Nephron (organoid): Measurements from ENCODE around the gene DNAJC11.

Source experiments
- H3K27ac Mint-ChIP-seq, 3 experiments: 2 replicates each; pipeline ENCODE4 v1.8.0; 2020; ENCODE audit warnings: mixed read lengths in 3 of 3, mild to moderate bottlenecking in 2 of 3, moderate library complexity in 1 of 3
- H3K27me3 Mint-ChIP-seq: 2 replicates; pipeline ENCODE4 v1.8.0; 2021; ENCODE audit warnings: low read depth, mild to moderate bottlenecking, moderate library complexity, mixed read lengths
- H3K36me3 Mint-ChIP-seq: 2 replicates; pipeline ENCODE4 v1.8.0; 2020; ENCODE audit warnings: low read depth, mixed read lengths
- H3K4me1 Mint-ChIP-seq: 2 replicates; pipeline ENCODE4 v1.8.0; 2020; ENCODE audit warnings: mixed read lengths
- H3K4me3 Mint-ChIP-seq, 3 experiments: 2 replicates each; pipeline ENCODE4 v1.8.0; 2020; ENCODE audit warnings: mild to moderate bottlenecking in 3 of 3, mixed read lengths in 3 of 3, moderate library complexity in 2 of 3
- H3K9me3 Mint-ChIP-seq: 2 replicates; pipeline ENCODE4 v1.8.0; 2020; ENCODE audit warnings: mixed read lengths
- CTCF ChIP-seq, 3 experiments: fragments of 200-600 bp; sonication (generic); IDR thresholded peaks; one replicate each; pipeline ENCODE4 v1.5.0; 2021; ENCODE audit warnings: antibody characterized with exemption in 3 of 3; ENCODE audit not compliant: unreplicated experiment in 3 of 3

The DNAJC11 gene

GRCh38 chr1:6738987-6739676 lies 37.5 kb upstream of the DNAJC11 start:
- no peak overlapping the region for H3K27ac Mint-ChIP-seq
- no peak overlapping the region for H3K4me3 Mint-ChIP-seq
- H3K27me3 Mint-ChIP-seq = peaks cover 7% of the 10 kb centered on the region
- TF ChIP-seq CTCF (IDR thresholded peaks at IDR 0.05; ENCODE audit: unreplicated experiment in 3 of 3) = no peak
- peaks cover 2% of the 10 kb centered on the region for H3K9me3 Mint-ChIP-seq
- H3K36me3 Mint-ChIP-seq = no peaks in the 10 kb centered on the region
- H3K4me1 Mint-ChIP-seq = peaks cover 9% of the 10 kb centered on the region

- TF ChIP-seq CTCF (IDR thresholded peaks at IDR 0.05; ENCODE audit: unreplicated experiment in 3 of 3) = no peak
- Mint-ChIP-seq H3K27me3 (peaks cover 16% of the 10 kb centered on the region), H3K27ac (no peak overlapping the region), H3K36me3 (no peaks in the 10 kb centered on the region), H3K4me3 (no peak overlapping the region), H3K4me1 (no peaks in the 10 kb centered on the region), H3K9me3 (no peaks in the 10 kb centered on the region)
These were observed 31.3 kb upstream of the DNAJC11 start for GRCh38 chr1:6732942-6733341.

GRCh38 chr1:6731905-6732304 lies 30.3 kb upstream of the DNAJC11 start:
- no peak overlapping the region for H3K27ac Mint-ChIP-seq
- H3K4me3 Mint-ChIP-seq = no peak overlapping the region
- no peaks in the 10 kb centered on the region for H3K36me3 Mint-ChIP-seq
- H3K9me3 Mint-ChIP-seq = no peaks in the 10 kb centered on the region
- peaks cover 18% of the 10 kb centered on the region for H3K27me3 Mint-ChIP-seq
- H3K4me1 Mint-ChIP-seq = no peaks in the 10 kb centered on the region
- no peak for TF ChIP-seq CTCF (IDR thresholded peaks at IDR 0.05; ENCODE audit: unreplicated experiment in 3 of 3)

- no peak for TF ChIP-seq CTCF (IDR thresholded peaks at IDR 0.05; ENCODE audit: unreplicated experiment in 3 of 3)
- H3K4me1 Mint-ChIP-seq = no peaks in the 10 kb centered on the region
- peaks cover 18% of the 10 kb centered on the region for H3K27me3 Mint-ChIP-seq
- no peaks in the 10 kb centered on the region for H3K9me3 Mint-ChIP-seq
- H3K4me3 Mint-ChIP-seq = no peak overlapping the region
- no peak overlapping the region for H3K27ac Mint-ChIP-seq
- H3K36me3 Mint-ChIP-seq = no peaks in the 10 kb centered on the region
These were observed 29.3 kb upstream of the DNAJC11 start for GRCh38 chr1:6730880-6731279.

- no peak for TF ChIP-seq CTCF (IDR thresholded peaks at IDR 0.05; ENCODE audit: unreplicated experiment in 3 of 3)
- Mint-ChIP-seq H3K9me3 (no peaks in the 10 kb centered on the region), H3K27me3 (peaks cover 18% of the 10 kb centered on the region), H3K36me3 (no peaks in the 10 kb centered on the region), H3K4me3 (no peak overlapping the region), H3K27ac (no peak overlapping the region), H3K4me1 (no peaks in the 10 kb centered on the region)
These were observed 28.9 kb upstream of the DNAJC11 start for GRCh38 chr1:6730473-6730872.

- Mint-ChIP-seq H3K27me3 (peaks cover 18% of the 10 kb centered on the region), H3K4me1 (peaks cover 7% of the 10 kb centered on the region), H3K27ac (peak overlapping the region in 1 of 3 experiments; percentile 41), H3K9me3 (no peaks in the 10 kb centered on the region), H3K4me3 (no peak overlapping the region), H3K36me3 (no peaks in the 10 kb centered on the region)
- peak; percentile 66 to 78 (median 72) for TF ChIP-seq CTCF (IDR thresholded peaks at IDR 0.05; ENCODE audit: unreplicated experiment in 3 of 3)
These were observed 25.9 kb upstream of the DNAJC11 start for GRCh38 chr1:6727535-6727934.
